Osteoblast (primary cell): Measurements from ENCODE around the gene NSF. TPM values are rescaled to one million over a fixed set of nuclear protein-coding genes. Genes with fewer than 3 reads are reported as not detected.

Source experiments
- DNase-seq: peaks from one replicate; pipeline ENCODE4 v3.0.0; 2011; ENCODE audit warnings: low spot score, mixed read lengths; ENCODE audit not compliant: insufficient read length; ENCODE audit errors: missing footprints
- H2AFZ ChIP-seq: 2 replicates; pipeline ENCODE4 v1.6.0; 2011; ENCODE audit warnings: mild to moderate bottlenecking, low read length
- H3K27ac ChIP-seq: 2 replicates; pipeline ENCODE4 v1.5.1; 2011; ENCODE audit warnings: mild to moderate bottlenecking, low read depth, low read length, moderate library complexity
- H3K27me3 ChIP-seq: 2 replicates; pipeline ENCODE4 v1.6.0; 2012; ENCODE audit warnings: mild to moderate bottlenecking, control low read depth, inconsistent platforms, low read length, moderate library complexity; ENCODE audit not compliant: insufficient read depth
- H3K36me3 ChIP-seq: 2 replicates; pipeline ENCODE4 v1.5.1; 2011; ENCODE audit warnings: mild to moderate bottlenecking, low read length, control low read depth, moderate library complexity; ENCODE audit not compliant: insufficient read depth
- H3K4me1 ChIP-seq: 2 replicates; pipeline ENCODE4 v1.5.1; 2011; ENCODE audit warnings: mild to moderate bottlenecking, low read length, control low read depth, moderate library complexity; ENCODE audit not compliant: insufficient read depth
- H3K4me2 ChIP-seq: 2 replicates; pipeline ENCODE4 v1.6.0; 2011; ENCODE audit warnings: mild to moderate bottlenecking, low read length; ENCODE audit not compliant: insufficient read depth
- H3K4me3 ChIP-seq: fragments of 200-600 bp; sonication (generic); 3 replicates; pipeline ENCODE4 v1.5.1; 2012; ENCODE audit warnings: mild to moderate bottlenecking, low read length, inconsistent platforms; ENCODE audit not compliant: insufficient read depth
- H3K79me2 ChIP-seq: 2 replicates; pipeline ENCODE4 v1.6.0; 2012; ENCODE audit warnings: mild to moderate bottlenecking, low read length, control low read depth, inconsistent platforms; ENCODE audit not compliant: insufficient read depth
- H3K9me3 ChIP-seq: 2 replicates; pipeline ENCODE4 v1.5.1; 2011; ENCODE audit warnings: low read depth, low read length, control low read depth
- H4K20me1 ChIP-seq: 2 replicates; pipeline ENCODE4 v1.6.0; 2012; ENCODE audit warnings: mild to moderate bottlenecking, low read length, control low read depth; ENCODE audit not compliant: insufficient read depth
- total RNA-seq: library from RNA; depleted of rRNA; stranded (reverse); fragments of >200 nt; gene quantifications from 2 replicates; pipeline ENCODE4 v1.2.3, GENCODE V29; 2012
- TF ChIP-seq, protein P1 (sequence below): IDR thresholded peaks from 2 replicates; pipeline ENCODE4 v1.5.1; 2011; ENCODE audit warnings: mild to moderate bottlenecking, low read depth, low read length, moderate library complexity; ENCODE audit errors: extremely low read depth

NSF gene
- total RNA-seq, 1 donor, result 72.7 TPM

GRCh38 chr17:46726206-46726605 is 135.7 kb downstream of the NSF start:
- Histone ChIP-seq H2AFZ (no peak overlapping the region), H3K4me3 (no peak overlapping the region), H3K9me3 (no peaks in the 10 kb centered on the region), H3K36me3 (peaks cover 4% of the 10 kb centered on the region), H3K4me1 (peaks cover 25% of the 10 kb centered on the region), H3K27ac (peak overlapping the region; percentile 83), H3K27me3 (no peaks in the 10 kb centered on the region), H4K20me1 (no peaks in the 10 kb centered on the region), H3K4me2 (no peak overlapping the region), H3K79me2 (no peaks in the 10 kb centered on the region)
- DNase-seq, result peak; percentile 46
- TF ChIP-seq, protein P1, sequence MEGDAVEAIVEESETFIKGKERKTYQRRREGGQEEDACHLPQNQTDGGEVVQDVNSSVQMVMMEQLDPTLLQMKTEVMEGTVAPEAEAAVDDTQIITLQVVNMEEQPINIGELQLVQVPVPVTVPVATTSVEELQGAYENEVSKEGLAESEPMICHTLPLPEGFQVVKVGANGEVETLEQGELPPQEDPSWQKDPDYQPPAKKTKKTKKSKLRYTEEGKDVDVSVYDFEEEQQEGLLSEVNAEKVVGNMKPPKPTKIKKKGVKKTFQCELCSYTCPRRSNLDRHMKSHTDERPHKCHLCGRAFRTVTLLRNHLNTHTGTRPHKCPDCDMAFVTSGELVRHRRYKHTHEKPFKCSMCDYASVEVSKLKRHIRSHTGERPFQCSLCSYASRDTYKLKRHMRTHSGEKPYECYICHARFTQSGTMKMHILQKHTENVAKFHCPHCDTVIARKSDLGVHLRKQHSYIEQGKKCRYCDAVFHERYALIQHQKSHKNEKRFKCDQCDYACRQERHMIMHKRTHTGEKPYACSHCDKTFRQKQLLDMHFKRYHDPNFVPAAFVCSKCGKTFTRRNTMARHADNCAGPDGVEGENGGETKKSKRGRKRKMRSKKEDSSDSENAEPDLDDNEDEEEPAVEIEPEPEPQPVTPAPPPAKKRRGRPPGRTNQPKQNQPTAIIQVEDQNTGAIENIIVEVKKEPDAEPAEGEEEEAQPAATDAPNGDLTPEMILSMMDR, result no peak

DNA sequence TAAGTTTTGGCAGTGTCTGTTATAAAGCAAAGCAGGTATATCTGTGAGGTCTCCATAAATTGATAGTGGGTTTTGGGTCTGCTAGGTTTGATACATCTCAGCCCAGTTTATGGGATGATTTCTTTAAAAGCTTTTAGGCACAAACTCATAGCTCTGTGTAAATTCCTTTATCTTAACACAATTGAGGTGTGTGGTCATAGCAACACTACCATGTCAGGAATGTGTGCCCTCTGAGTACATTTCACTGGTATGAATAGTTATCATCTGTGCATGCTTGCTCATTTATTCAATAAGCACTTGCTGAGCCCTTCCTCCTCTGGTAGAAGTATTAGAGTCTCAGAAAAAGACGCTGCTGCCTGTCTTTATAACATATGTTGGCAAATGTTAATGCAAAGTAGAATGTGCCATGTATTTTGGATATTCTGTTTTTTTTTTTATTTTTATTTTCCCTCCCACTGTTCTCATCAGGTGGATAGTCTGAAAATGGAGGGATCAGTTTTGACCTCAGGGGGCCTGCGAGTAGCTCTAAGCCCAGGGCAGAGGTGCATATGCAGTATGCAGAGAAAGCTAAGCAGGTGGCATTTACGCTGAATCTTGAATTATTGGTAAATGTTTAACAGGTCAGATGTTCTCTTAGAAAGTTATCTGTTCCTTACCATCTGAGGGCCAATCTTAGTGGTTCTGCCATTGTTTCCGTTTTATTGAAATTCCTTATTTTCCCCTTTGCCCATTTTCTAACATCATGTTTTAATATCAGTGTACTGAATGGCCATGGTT is 137.3 kb downstream of the NSF start:
- Histone ChIP-seq H3K9me3 (no peaks in the 10 kb centered on the region), H3K79me2 (no peaks in the 10 kb centered on the region), H3K4me1 (peaks cover 25% of the 10 kb centered on the region), H3K27ac (peak overlapping the region; percentile 83), H3K36me3 (peaks cover 5% of the 10 kb centered on the region), H3K4me2 (peak overlapping the region; percentile 52), H4K20me1 (no peaks in the 10 kb centered on the region), H3K27me3 (no peaks in the 10 kb centered on the region), H3K4me3 (no peak overlapping the region), H2AFZ (no peak overlapping the region)
- TF ChIP-seq, protein P1, result no peak
- no peak for DNase-seq

DNA sequence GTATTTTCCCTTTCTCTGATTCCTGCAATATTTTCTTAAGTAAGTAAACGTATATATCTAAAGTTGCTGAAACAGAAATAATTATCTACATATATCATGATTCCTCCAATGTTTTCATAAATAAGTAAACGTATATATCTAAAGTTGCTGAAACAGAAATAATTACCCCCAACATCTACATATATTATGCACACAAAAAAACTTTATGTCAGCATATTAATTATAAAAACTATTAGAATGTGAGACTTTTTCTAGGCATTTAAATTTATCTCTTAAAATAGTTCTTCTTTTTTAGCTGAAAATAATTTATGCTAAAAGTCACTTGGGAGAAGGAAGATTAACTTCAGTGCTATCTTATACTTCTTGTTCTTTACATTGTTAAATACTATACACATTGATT is 139.6 kb downstream of the NSF start:
- Histone ChIP-seq H2AFZ (no peak overlapping the region), H3K79me2 (no peaks in the 10 kb centered on the region), H3K27me3 (no peaks in the 10 kb centered on the region), H3K4me3 (no peak overlapping the region), H3K4me1 (peaks cover 35% of the 10 kb centered on the region), H3K9me3 (no peaks in the 10 kb centered on the region), H3K4me2 (no peak overlapping the region), H3K36me3 (peaks cover 5% of the 10 kb centered on the region), H4K20me1 (peaks cover 2% of the 10 kb centered on the region), H3K27ac (no peak overlapping the region)
- no peak for DNase-seq
- TF ChIP-seq, protein P1, result no peak

DNA sequence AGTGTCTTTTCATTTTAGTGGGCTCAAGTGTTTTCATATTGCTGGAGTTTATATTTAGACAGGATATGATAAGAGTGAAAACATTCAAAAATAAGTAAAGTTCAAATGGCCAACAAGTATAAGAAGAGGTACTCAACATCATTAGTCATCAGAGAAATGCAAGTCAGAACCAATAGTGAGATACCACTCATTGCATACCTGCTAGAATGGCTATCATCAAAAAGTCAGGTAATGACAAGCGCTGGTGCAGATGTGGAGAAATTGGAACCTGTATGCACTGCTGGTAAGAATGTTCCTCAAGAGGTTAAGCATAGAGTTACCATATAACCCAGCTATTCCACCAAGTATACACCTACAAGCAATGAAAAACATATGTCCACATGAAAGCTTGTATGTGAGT is 140.2 kb downstream of the NSF start:
- no peaks in the 10 kb centered on the region for H3K79me2 ChIP-seq
- H3K27ac ChIP-seq, result no peak overlapping the region
- no peaks in the 10 kb centered on the region for H3K27me3 ChIP-seq
- no peak for DNase-seq
- peaks cover 35% of the 10 kb centered on the region for H3K4me1 ChIP-seq
- H3K4me2 ChIP-seq, result no peak overlapping the region
- peaks cover 5% of the 10 kb centered on the region for H3K36me3 ChIP-seq
- H4K20me1 ChIP-seq, result peaks cover 2% of the 10 kb centered on the region
- TF ChIP-seq, protein P1, result no peak
- H3K4me3 ChIP-seq, result no peak overlapping the region
- H2AFZ ChIP-seq, result no peak overlapping the region
- H3K9me3 ChIP-seq, result no peaks in the 10 kb centered on the region
